Measurements from ENCODE around the gene PGAM5.

Gene PGAM5

DNA sequence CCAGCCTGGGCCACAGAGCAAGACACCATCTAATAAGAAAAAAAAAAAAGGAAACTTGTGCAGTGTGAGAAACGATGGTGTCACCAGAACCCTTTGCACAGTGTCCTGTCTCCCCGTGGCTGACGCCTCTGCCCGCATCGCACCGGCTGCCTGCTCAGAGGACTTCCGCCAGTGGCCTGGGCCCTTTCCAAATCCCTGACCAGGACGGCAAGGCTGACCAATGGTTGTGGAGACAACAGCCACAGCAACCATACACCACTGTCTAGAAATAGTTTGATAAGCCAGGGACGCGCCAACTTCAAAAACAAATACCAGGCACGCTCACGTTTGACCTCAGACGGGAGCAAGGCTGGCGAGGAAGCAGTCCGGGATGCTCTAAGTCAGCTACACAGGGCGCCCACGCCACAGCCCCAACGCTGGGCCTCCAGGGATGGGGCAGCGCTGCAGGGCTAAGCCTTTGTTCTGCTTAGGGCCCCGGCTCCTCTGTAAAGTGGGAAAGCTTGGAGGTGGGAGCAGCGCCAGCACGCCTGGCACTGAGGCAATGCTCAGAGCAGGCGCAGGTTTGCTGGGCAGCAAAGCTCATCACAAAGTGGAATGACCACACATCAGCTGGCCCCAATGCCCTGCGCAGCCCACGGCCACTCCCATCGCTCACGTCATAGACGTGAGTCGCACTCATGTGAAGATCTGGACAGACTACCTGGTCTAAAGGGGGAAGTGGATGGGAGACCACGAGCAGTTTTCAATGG, 12.5 kb downstream of the PGAM5 start:
- Histone ChIP-seq H3K18ac (ENCODE audit: low read length) (no peak overlapping the region), H3K4me3 (ENCODE audit: low read length in 2 of 2) (no peak overlapping the region), H2BK120ac (ENCODE audit: low read depth, low read length) (no peak overlapping the region), H3K79me1 (ENCODE audit: low read depth, low read length) (peaks cover 10% of the 10 kb centered on the region), H3K14ac (ENCODE audit: low read length) (no peak overlapping the region), H2BK15ac (ENCODE audit: low read length) (no peak overlapping the region), H2BK12ac (ENCODE audit: low read length) (no peak overlapping the region), H3K27me3 (ENCODE audit: control insufficient read depth in 3 of 3, insufficient read depth in 3 of 3, low read depth in 1 of 3, low read length in 3 of 3) (no peaks in the 10 kb centered on the region), H4K91ac (ENCODE audit: low read depth, low read length, poor library complexity) (no peak overlapping the region), H3K4me1 (ENCODE audit: control insufficient read depth in 2 of 2, insufficient read depth in 1 of 2, low read depth in 1 of 2, low read length in 2 of 2) (no peaks in the 10 kb centered on the region), H3K36me3 (replicated peaks in 1 of 2; ENCODE audit: control insufficient read depth in 2 of 2, insufficient read depth in 2 of 2, low read length in 2 of 2) (peaks cover 61 to 90% of the 10 kb centered on the region in 2 donors), H3K23ac (ENCODE audit: low read depth, low read length, poor library complexity) (peak overlapping the region; percentile 12), H2BK5ac (ENCODE audit: low read length) (no peak overlapping the region), H2AK5ac (ENCODE audit: low read depth, low read length) (no peak overlapping the region), H3K27ac (replicated peaks; ENCODE audit: low read length) (no peak overlapping the region), H2AFZ (ENCODE audit: low read length) (no peak overlapping the region), H4K8ac (ENCODE audit: low read depth, low read length) (no peak overlapping the region), H3K9ac (ENCODE audit: low read depth, low read length, poor library complexity) (no peak overlapping the region), H3K9me3 (replicated peaks in 1 of 2; ENCODE audit: control insufficient read depth in 2 of 2, insufficient read depth in 1 of 2, low read depth in 1 of 2, low read length in 2 of 2) (no peaks in the 10 kb centered on the region), H3K4ac (ENCODE audit: low read length) (no peak overlapping the region), H3K4me2 (ENCODE audit: insufficient read depth, low read length, poor library complexity, severe bottlenecking) (no peak overlapping the region)
- WGBS, 2 donors (ENCODE audit: extremely low coverage in 2 of 2, insufficient read length in 2 of 2, insufficient replicate concordance in 1 of 2): no CpG with 5 or more reads among the region's 30 CpGs
- DNase-seq (ENCODE audit: low spot score): no peak

DNA sequence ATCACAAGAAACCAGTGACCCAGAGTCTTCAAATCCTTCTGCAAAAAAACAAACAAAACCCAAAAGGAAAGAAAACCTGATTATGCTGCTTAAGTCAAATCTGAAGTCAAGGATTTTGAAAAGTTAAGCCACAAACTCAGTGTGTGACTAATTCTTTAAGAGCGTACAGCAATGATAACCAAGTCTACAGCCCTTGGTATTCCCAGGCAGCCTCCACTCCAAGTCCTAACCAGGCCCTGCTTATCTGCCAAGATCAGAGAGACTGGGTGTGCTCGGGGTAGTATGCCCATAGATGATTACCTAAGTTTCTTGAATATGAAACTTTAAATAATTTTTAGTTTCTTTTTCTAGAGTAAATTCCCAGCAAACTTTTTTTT, 13.1 kb downstream of the PGAM5 start:
- Histone ChIP-seq H2AFZ (ENCODE audit: low read length) (no peak overlapping the region), H3K4me1 (ENCODE audit: control insufficient read depth in 2 of 2, insufficient read depth in 1 of 2, low read depth in 1 of 2, low read length in 2 of 2) (no peaks in the 10 kb centered on the region), H3K18ac (ENCODE audit: low read length) (no peak overlapping the region), H2AK5ac (ENCODE audit: low read depth, low read length) (no peak overlapping the region), H4K8ac (ENCODE audit: low read depth, low read length) (no peak overlapping the region), H2BK12ac (ENCODE audit: low read length) (no peak overlapping the region), H3K4me3 (ENCODE audit: low read length in 2 of 2) (no peak overlapping the region), H2BK120ac (ENCODE audit: low read depth, low read length) (no peak overlapping the region), H4K91ac (ENCODE audit: low read depth, low read length, poor library complexity) (no peak overlapping the region), H3K27ac (replicated peaks; ENCODE audit: low read length) (no peak overlapping the region), H3K23ac (ENCODE audit: low read depth, low read length, poor library complexity) (peak overlapping the region; percentile 12), H2BK15ac (ENCODE audit: low read length) (no peak overlapping the region), H3K14ac (ENCODE audit: low read length) (no peak overlapping the region), H3K79me1 (ENCODE audit: low read depth, low read length) (peaks cover 10% of the 10 kb centered on the region), H3K36me3 (replicated peaks in 1 of 2; ENCODE audit: control insufficient read depth in 2 of 2, insufficient read depth in 2 of 2, low read length in 2 of 2) (peaks cover 63 to 93% of the 10 kb centered on the region in 2 donors), H3K9me3 (replicated peaks in 1 of 2; ENCODE audit: control insufficient read depth in 2 of 2, insufficient read depth in 1 of 2, low read depth in 1 of 2, low read length in 2 of 2) (peaks cover 0 to 2% of the 10 kb centered on the region in 2 donors), H3K4ac (ENCODE audit: low read length) (no peak overlapping the region), H3K27me3 (ENCODE audit: control insufficient read depth in 3 of 3, insufficient read depth in 3 of 3, low read depth in 1 of 3, low read length in 3 of 3) (no peaks in the 10 kb centered on the region), H3K9ac (ENCODE audit: low read depth, low read length, poor library complexity) (no peak overlapping the region), H3K4me2 (ENCODE audit: insufficient read depth, low read length, poor library complexity, severe bottlenecking) (no peak overlapping the region), H2BK5ac (ENCODE audit: low read length) (no peak overlapping the region)
- no CpG with 5 or more reads among the region's 2 CpGs for WGBS, 2 donors (ENCODE audit: extremely low coverage in 2 of 2, insufficient read length in 2 of 2, insufficient replicate concordance in 1 of 2)
- DNase-seq (ENCODE audit: low spot score): no peak

DNA sequence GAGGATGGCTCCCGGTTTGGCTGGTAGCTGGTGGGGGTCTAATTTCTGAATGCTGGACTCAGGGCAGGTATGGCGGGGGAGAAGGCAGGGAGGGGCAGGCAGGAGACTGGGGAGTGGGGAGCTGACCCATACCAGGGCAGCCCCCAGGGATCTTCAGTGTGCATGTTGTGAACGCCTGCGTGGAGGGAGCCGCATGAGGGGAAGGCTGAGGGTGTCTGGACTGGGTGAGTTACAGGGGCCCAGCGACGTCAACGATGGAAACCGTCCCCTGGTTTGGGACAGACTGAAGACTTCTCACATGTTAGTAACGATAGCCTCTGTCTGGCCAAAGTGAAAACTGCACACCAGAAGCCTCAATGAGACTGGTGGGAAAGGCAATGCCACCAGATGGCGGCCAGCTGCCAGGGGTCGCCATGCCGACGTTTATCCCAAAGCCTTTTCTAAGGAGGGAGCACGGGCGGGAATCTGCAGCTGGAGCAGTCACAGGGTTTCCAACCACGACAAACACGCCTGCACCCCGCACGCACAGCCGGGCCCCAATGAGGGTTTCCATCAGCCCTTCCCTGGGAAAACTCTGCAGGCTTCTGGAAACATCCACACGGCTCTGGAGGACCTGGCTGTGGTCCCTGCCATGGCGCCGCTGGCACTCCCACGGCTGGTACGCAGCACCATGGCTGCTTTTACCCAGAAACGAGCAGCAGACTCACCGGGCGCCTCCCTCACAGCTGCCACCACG, 14.0 kb downstream of the PGAM5 start:
- Histone ChIP-seq H3K4me2 (ENCODE audit: insufficient read depth, low read length, poor library complexity, severe bottlenecking) (no peak overlapping the region), H3K23ac (ENCODE audit: low read depth, low read length, poor library complexity) (peak overlapping the region; percentile 2), H2BK5ac (ENCODE audit: low read length) (no peak overlapping the region), H2BK12ac (ENCODE audit: low read length) (no peak overlapping the region), H3K79me1 (ENCODE audit: low read depth, low read length) (peaks cover 5% of the 10 kb centered on the region), H3K27ac (replicated peaks; ENCODE audit: low read length) (no peak overlapping the region), H2AK5ac (ENCODE audit: low read depth, low read length) (no peak overlapping the region), H2BK120ac (ENCODE audit: low read depth, low read length) (peak overlapping the region; percentile 61), H3K18ac (ENCODE audit: low read length) (no peak overlapping the region), H3K27me3 (ENCODE audit: control insufficient read depth in 3 of 3, insufficient read depth in 3 of 3, low read depth in 1 of 3, low read length in 3 of 3) (no peaks in the 10 kb centered on the region), H3K4ac (ENCODE audit: low read length) (no peak overlapping the region), H2AFZ (ENCODE audit: low read length) (no peak overlapping the region), H4K91ac (ENCODE audit: low read depth, low read length, poor library complexity) (no peak overlapping the region), H3K36me3 (replicated peaks in 1 of 2; ENCODE audit: control insufficient read depth in 2 of 2, insufficient read depth in 2 of 2, low read length in 2 of 2) (peaks cover 57 to 90% of the 10 kb centered on the region in 2 donors), H3K9me3 (replicated peaks in 1 of 2; ENCODE audit: control insufficient read depth in 2 of 2, insufficient read depth in 1 of 2, low read depth in 1 of 2, low read length in 2 of 2) (peaks cover 2% of the 10 kb centered on the region in 2 donors), H3K4me1 (ENCODE audit: control insufficient read depth in 2 of 2, insufficient read depth in 1 of 2, low read depth in 1 of 2, low read length in 2 of 2) (no peaks in the 10 kb centered on the region), H2BK15ac (ENCODE audit: low read length) (no peak overlapping the region), H3K9ac (ENCODE audit: low read depth, low read length, poor library complexity) (no peak overlapping the region), H4K8ac (ENCODE audit: low read depth, low read length) (no peak overlapping the region), H3K14ac (ENCODE audit: low read length) (no peak overlapping the region), H3K4me3 (ENCODE audit: low read length in 2 of 2) (no peak overlapping the region)
- DNase-seq (ENCODE audit: low spot score): no peak
- no CpG with 5 or more reads among the region's 30 CpGs for WGBS, 2 donors (ENCODE audit: extremely low coverage in 2 of 2, insufficient read length in 2 of 2, insufficient replicate concordance in 1 of 2)

DNA sequence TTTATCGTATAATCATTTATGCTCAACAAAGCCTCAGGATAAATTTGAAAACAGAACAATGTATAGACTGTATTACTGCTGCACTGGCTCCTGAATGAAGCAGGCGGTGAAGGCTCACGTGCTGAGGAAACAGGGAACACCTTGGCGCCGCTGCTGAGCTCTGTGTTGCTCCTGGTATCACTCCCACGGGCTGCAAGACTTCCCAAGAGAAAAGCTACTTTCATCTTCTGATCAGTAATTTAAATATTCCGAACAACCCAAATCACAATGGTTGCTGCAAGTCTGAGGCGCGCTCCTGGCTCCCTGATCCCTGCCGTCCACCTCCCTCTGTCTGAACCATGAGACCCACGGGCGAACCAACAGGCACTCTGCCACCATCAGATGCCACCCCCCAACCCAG, 15.7 kb downstream of the PGAM5 start:
- H3K9ac ChIP-seq (ENCODE audit: low read depth, low read length, poor library complexity): no peak overlapping the region
- H4K8ac ChIP-seq (ENCODE audit: low read depth, low read length): no peak overlapping the region
- no peak overlapping the region for H3K23ac ChIP-seq (ENCODE audit: low read depth, low read length, poor library complexity)
- no peak overlapping the region for H3K4me3 ChIP-seq (ENCODE audit: low read length in 2 of 2)
- H2AFZ ChIP-seq (ENCODE audit: low read length): no peak overlapping the region
- peaks cover 63 to 93% of the 10 kb centered on the region in 2 donors for H3K36me3 ChIP-seq (replicated peaks in 1 of 2; ENCODE audit: control insufficient read depth in 2 of 2, insufficient read depth in 2 of 2, low read length in 2 of 2)
- peaks cover 5% of the 10 kb centered on the region for H3K79me1 ChIP-seq (ENCODE audit: low read depth, low read length)
- H2AK5ac ChIP-seq (ENCODE audit: low read depth, low read length): no peak overlapping the region
- peaks cover 4 to 8% of the 10 kb centered on the region in 2 donors for H3K9me3 ChIP-seq (replicated peaks in 1 of 2; ENCODE audit: control insufficient read depth in 2 of 2, insufficient read depth in 1 of 2, low read depth in 1 of 2, low read length in 2 of 2)
- no peak overlapping the region for H3K18ac ChIP-seq (ENCODE audit: low read length)
- H2BK12ac ChIP-seq (ENCODE audit: low read length): no peak overlapping the region
- no peak overlapping the region for H3K27ac ChIP-seq (replicated peaks; ENCODE audit: low read length)
- H3K4me1 ChIP-seq (ENCODE audit: control insufficient read depth in 2 of 2, insufficient read depth in 1 of 2, low read depth in 1 of 2, low read length in 2 of 2): no peaks in the 10 kb centered on the region
- H2BK120ac ChIP-seq (ENCODE audit: low read depth, low read length): no peak overlapping the region
- H3K27me3 ChIP-seq (ENCODE audit: control insufficient read depth in 3 of 3, insufficient read depth in 3 of 3, low read depth in 1 of 3, low read length in 3 of 3): no peaks in the 10 kb centered on the region
- H3K14ac ChIP-seq (ENCODE audit: low read length): no peak overlapping the region
- no peak overlapping the region for H2BK5ac ChIP-seq (ENCODE audit: low read length)
- no peak overlapping the region for H3K4ac ChIP-seq (ENCODE audit: low read length)
- no CpG with 5 or more reads among the region's 12 CpGs for WGBS, 2 donors (ENCODE audit: extremely low coverage in 2 of 2, insufficient read length in 2 of 2, insufficient replicate concordance in 1 of 2)
- no peak overlapping the region for H4K91ac ChIP-seq (ENCODE audit: low read depth, low read length, poor library complexity)
- DNase-seq (ENCODE audit: low spot score): no peak
- H3K4me2 ChIP-seq (ENCODE audit: insufficient read depth, low read length, poor library complexity, severe bottlenecking): no peak overlapping the region
- H2BK15ac ChIP-seq (ENCODE audit: low read length): no peak overlapping the region
